NCI-H2029 treated with DMSO at 0.1 percent for 48 hours (cell line): ENCODE results near the gene POLRMT.
A peak's percentile ranks its signal among the peaks of the same experiment; 100 is the strongest.

ENCODE experiments used
- DNase-seq: peaks from one replicate; lab custom pipeline; 2025; lab: John Stamatoyannopoulos, UW

The POLRMT gene

GRCh38 chr19:577439-578392, 55.6 kb downstream of the POLRMT start:
- DNase-seq: no peak

GRCh38 chr19:576768-577438, 56.4 kb downstream of the POLRMT start:
- no peak for DNase-seq

DNA sequence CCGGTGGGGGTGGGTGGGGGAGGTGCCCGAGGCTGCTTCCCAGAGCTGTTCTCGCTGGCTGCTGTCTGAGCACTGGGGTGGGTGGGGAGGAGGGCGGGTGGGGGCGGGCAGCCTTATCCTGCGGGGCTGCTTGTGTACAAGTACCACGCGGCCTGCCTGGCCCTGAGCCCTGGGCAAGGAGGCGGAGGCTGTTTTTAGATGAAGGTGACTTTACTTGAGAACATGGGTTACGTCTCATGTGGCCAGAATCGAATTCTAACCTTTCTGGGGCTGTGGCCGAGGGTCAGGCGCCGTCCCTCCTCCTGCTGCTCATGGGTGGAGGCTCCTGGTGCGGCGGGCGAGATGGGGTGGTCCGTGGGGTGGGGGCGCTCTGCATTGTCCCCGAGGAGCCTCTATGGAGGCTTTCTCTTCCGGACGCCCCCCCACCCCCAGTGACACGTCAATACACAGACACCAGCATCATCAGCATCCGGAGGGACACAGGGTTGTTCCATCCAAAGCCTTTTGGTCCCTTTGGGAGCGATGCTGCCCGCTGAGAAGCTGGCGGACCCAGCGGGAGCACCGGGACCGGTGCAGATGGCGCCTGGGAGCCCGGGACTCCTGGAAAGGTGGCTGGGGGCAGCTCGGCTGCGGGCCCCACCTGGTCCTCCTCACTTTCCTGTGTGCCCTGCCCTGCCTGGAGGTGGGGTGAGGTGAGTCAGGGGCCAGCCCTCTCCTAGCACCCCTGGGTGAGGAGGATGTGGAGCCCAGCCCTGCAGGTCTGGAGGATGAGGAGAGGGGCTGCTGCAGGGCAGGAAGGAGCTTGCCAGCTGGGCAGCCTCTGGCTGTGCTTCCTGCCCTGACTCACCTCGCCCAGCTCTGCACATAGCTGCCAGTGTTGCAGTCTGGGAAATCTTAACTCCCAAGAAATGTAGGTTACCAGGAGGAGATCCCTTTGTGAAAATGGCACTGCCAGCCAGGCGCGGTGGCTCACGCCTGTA, 57.5 kb downstream of the POLRMT start:
- DNase-seq: no peak

DNA sequence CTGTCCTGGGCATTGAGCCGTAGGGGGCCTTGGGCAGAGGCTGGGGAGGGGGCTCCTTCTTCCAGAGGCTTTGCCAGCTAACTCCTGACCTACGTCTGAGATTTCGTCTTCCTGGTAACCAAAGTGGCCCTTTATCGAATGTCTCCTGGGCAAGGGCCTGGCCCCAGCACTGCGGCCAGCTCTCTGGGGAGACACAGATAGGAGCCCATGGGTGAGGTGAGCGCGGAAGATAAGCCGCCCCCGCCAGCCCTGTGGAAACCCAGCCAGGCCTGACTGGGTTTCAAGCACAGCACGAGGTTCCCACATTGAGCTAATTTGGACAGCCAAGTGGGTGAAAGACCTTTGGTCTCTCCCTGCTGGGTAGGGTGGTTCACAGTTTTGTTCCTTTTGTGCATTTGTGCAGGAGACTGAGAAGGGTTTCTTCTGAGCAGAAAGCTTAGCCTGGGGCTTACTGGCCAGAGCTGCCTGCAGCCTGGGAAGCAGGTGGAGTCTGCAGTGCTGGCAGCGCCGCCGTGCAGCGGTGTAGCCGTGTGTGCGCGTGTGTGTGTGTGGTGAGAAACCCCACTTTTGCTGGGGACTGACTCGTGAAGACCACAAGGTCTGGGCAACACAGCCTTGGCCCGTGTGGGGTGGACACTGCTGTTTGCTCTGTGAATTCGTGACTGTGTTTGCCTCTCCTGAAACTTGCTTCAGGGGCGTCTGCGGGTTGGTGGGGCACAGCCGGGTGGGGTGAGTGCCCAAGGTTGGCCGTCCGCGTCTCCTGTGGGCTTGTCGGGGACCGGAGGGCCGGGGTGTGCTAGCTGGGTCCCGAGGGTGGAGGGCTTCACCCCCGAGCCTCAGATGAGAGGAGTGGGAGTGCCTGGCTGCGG, 58.4 kb downstream of the POLRMT start:
- no peak for DNase-seq

DNA sequence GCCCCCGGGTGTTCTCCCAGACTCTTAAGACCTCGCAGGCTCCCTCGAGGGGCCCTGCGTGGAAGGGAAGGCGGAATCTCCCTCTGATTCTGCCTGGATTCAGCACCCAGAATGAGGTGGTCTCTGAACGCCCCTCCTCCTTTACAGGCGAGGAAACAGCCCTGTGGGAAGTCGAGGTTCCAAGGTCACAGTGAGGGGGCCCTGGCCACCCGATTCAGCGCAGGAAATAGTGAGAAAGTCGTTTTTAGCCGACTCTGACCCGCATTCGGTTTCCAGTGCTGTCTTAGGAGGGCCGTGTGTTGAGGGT, 59.9 kb downstream of the POLRMT start:
- no peak for DNase-seq

GRCh38 chr19:572743-573518, 60.4 kb downstream of the POLRMT start:
- peak; percentile 8 for DNase-seq

DNA sequence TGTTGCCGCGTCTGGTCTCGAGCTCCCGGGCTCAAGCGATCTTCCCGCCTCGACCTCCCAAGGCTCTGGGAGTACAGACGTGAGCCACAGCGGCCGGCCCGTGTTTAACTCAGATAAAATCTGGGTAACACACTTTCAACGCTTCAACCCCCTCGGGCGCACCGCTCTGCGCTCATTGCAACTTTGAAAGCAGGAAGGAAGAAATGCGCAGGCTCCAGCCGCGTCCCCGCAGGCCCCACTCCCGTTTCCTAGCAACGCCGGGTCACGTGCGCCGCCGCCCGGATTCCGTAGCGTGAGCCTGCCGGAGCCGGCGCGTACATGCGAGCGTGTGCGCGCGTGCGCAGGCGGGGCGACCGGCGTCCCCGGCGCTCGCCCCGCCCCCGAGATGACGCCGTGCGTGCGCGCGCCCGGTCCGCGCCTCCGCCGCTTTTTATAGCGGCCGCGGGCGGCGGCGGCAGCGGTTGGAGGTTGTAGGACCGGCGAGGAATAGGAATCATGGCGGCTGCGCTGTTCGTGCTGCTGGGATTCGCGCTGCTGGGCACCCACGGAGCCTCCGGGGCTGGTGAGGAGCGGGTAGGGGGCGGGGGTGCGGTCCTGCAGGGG, 61.1 kb downstream of the POLRMT start, which contains the start of gene BSG:
TSS of gene BSG (plus strand) at position 457 of the 603 bp plus-strand sequence. CDS start at position 496, 39 bp downstream.
- peak; percentile 73 for DNase-seq

- peak; percentile 45 for DNase-seq
Measured at GRCh38 chr19:571566-571974, 61.8 kb downstream of the POLRMT start.

DNA sequence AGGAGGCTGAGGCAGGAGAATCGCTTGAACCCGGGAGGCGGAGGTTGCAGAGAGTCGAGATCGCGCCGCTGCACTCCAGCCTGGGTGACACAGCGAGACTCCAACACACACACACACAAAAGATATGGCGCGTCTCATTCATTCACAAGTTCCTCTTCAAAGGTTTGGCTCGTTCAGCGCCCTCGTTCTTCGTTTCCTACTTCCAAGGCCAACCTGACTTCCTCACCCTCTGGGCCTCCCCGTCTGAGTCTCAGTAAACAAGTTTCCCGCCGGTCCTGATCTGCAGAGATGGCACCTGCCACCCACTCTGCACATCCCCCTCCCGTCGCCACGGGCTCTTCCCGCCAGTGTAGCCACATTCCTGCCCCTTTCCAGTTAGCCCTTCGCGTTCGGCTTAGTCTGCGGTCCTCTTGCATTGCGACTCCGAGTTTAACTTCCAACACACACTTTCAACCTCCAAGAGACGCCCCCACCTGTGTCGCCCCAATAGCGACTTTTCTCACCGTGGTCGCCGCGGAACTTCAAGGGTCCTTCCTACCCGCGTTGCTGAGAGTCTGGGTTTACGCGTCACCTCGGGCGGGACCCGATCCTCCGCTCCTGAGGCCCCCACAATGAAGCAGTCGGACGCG, 62.3 kb downstream of the POLRMT start:
- peak; percentile 68 for DNase-seq

DNA sequence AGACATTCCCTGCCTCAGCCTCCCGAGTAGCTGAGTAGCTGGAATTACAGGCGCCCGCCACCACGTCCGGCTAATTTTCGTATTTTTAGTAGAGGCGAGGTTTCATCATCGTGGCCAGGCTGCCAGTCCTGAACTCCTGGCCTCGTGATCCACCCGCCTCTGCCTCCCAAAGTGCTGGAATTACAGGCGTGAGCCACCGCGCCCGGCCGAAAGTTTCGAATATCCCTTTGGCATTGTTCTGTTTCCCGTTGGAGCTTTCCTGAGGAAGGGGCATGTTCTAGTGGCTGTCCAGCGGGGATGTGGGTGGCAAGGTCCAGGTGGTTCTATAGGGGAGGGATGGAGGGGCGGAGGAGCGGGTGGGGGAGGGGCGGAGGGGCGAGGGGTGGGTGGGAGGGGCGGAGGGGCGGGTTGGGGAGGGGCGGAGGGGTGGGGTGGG, 63.1 kb downstream of the POLRMT start:
- no peak for DNase-seq

- no peak for DNase-seq
Measured at GRCh38 chr19:567296-567900, 65.9 kb downstream of the POLRMT start.
